Nucleus accumbens (tissue), 56 donors: ENCODE measurements around the gene TIMM22.

Source experiments
- DNase-seq, 56 donors: peaks; one replicate each; lab custom pipeline; 2025; lab: John Stamatoyannopoulos, UW

The TIMM22 gene

GRCh38 chr17:1050996-1051925, 54.3 kb downstream of the TIMM22 start:
- DNase-seq, result no peak
